ENCODE data around the gene STK35. TPM values are rescaled to one million over a fixed set of nuclear protein-coding genes. Genes with fewer than 3 reads are reported as not detected.

STK35 gene
- total and polyA plus RNA-seq, 2 of the 13 experiments (the other 11 are each of a cell fraction or from before 2014, with no cell fraction given), result 27.4 to 29.8 TPM

GRCh38 chr20:2156666-2157624, 55.3 kb downstream of the STK35 start (continued):
- TF ChIP-seq ZBTB10 (CRISPR knock-in tag; IDR thresholded peaks at IDR 0.05; ENCODE audit: borderline replicate concordance) (no peak), ZSCAN21 (CRISPR knock-in tag; IDR thresholded peaks at IDR 0.05; ENCODE audit: borderline replicate concordance) (no peak), NR2F1 (CRISPR knock-in tag; IDR thresholded peaks at IDR 0.05) (no peak), ZFP36 (IDR thresholded peaks at IDR 0.05; ENCODE audit: borderline replicate concordance, low read depth, low read length, partially characterized antibody) (no peak), TBX3 (IDR thresholded peaks at IDR 0.05; ENCODE audit: borderline replicate concordance) (no peak), ZBTB4 (CRISPR knock-in tag; IDR thresholded peaks at IDR 0.05; ENCODE audit: borderline replicate concordance) (no peak), EZH2 (conservative IDR thresholded peaks at IDR 0.05; ENCODE audit: low read depth, low read length) (no peak), RORA (CRISPR knock-in tag; IDR thresholded peaks at IDR 0.05) (no peak), BCL6 (CRISPR knock-in tag; IDR thresholded peaks at IDR 0.05) (peak; percentile 28; the same call in 1 of the 2 replicates), GTF3A (CRISPR knock-in tag; conservative IDR thresholded peaks at IDR 0.05) (no peak), JUN (CRISPR knock-in tag; IDR thresholded peaks at IDR 0.05) (no peak), ZNF337 (CRISPR knock-in tag; IDR thresholded peaks at IDR 0.05; ENCODE audit: borderline replicate concordance, low read depth) (no peak), NR2C2 (CRISPR knock-in tag; IDR thresholded peaks at IDR 0.05; ENCODE audit: borderline replicate concordance) (no peak), ZBTB20 (CRISPR knock-in tag; IDR thresholded peaks at IDR 0.05; ENCODE audit: borderline replicate concordance, low read depth) (peak; percentile 35; the same call in 1 of the 2 replicates)
- TF ChIP-seq, protein P1, sequence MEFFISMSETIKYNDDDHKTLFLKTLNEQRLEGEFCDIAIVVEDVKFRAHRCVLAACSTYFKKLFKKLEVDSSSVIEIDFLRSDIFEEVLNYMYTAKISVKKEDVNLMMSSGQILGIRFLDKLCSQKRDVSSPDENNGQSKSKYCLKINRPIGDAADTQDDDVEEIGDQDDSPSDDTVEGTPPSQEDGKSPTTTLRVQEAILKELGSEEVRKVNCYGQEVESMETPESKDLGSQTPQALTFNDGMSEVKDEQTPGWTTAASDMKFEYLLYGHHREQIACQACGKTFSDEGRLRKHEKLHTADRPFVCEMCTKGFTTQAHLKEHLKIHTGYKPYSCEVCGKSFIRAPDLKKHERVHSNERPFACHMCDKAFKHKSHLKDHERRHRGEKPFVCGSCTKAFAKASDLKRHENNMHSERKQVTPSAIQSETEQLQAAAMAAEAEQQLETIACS (CRISPR knock-in tag; IDR thresholded peaks at IDR 0.05), result no peak
- TF ChIP-seq, protein P2, sequence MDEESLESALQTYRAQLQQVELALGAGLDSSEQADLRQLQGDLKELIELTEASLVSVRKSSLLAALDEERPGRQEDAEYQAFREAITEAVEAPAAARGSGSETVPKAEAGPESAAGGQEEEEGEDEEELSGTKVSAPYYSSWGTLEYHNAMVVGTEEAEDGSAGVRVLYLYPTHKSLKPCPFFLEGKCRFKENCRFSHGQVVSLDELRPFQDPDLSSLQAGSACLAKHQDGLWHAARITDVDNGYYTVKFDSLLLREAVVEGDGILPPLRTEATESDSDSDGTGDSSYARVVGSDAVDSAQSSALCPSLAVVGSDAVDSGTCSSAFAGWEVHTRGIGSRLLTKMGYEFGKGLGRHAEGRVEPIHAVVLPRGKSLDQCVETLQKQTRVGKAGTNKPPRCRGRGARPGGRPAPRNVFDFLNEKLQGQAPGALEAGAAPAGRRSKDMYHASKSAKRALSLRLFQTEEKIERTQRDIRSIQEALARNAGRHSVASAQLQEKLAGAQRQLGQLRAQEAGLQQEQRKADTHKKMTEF (CRISPR knock-in tag; IDR thresholded peaks at IDR 0.05), result no peak

Data from HepG2 (cell line).